Fibroblast of the aortic adventitia (primary cell): ENCODE data around the gene FAM3A. TPM values are rescaled to one million over a fixed set of nuclear protein-coding genes. Genes with fewer than 3 reads are reported as not detected.

Experiments
- DNase-seq: peaks from one replicate; pipeline ENCODE4 v3.0.0-alpha.2; 2010; ENCODE audit warnings: low read depth
- H3K4me3 ChIP-seq: 2 replicates; pipeline ENCODE4 v1.5.1; 2011; ENCODE audit warnings: low read depth, mild to moderate bottlenecking, control low read depth, low read length, moderate library complexity
- total RNA-seq: library from RNA; depleted of rRNA; stranded (reverse); fragments of >200 nt; gene quantifications from 2 replicates; pipeline ENCODE4 v1.2.3, GENCODE V29; 2012; ENCODE audit warnings: low replicate concordance
- TF ChIP-seq, protein P1 (sequence below): IDR thresholded peaks from 2 replicates; pipeline ENCODE4 v1.5.1; 2011; ENCODE audit warnings: mild to moderate bottlenecking, low read length, control low read depth, inconsistent platforms; ENCODE audit not compliant: insufficient read depth

The FAM3A gene
- total RNA-seq, 1 donor = 20.0 TPM

DNA sequence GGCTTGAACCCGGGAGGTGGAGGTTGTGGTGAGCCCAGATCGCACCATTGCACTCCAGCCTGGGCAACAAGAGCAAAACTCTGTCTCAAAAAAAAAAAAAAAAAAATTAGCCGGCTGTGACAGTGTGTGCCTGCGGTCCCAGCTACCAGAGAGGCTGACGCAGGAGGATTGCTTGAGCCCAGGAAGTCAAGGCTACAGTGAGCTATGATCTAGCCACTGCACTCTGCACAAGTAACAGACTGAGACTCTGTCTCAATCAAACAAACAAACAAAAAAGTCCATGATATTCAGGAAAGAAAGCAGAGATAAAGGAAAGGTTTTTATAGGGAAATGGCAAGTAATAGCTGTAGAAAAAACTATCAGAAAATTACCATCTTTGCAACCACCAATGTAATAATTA, 34.8 kb downstream of the FAM3A start:
- H3K4me3 ChIP-seq = no peak overlapping the region
- DNase-seq = no peak
- TF ChIP-seq, protein P1, sequence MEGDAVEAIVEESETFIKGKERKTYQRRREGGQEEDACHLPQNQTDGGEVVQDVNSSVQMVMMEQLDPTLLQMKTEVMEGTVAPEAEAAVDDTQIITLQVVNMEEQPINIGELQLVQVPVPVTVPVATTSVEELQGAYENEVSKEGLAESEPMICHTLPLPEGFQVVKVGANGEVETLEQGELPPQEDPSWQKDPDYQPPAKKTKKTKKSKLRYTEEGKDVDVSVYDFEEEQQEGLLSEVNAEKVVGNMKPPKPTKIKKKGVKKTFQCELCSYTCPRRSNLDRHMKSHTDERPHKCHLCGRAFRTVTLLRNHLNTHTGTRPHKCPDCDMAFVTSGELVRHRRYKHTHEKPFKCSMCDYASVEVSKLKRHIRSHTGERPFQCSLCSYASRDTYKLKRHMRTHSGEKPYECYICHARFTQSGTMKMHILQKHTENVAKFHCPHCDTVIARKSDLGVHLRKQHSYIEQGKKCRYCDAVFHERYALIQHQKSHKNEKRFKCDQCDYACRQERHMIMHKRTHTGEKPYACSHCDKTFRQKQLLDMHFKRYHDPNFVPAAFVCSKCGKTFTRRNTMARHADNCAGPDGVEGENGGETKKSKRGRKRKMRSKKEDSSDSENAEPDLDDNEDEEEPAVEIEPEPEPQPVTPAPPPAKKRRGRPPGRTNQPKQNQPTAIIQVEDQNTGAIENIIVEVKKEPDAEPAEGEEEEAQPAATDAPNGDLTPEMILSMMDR = no peak

GRCh38 chrX:154478728-154479622, 37.1 kb downstream of the FAM3A start, which contains the start of gene LAGE3:
Gene LAGE3 (minus strand): TSS chrX:154479281. CDS start chrX:154478915, 366 bp downstream.
- DNase-seq = peak; percentile 84
- peak within 1 kb of the TSS; percentile 72 for H3K4me3 ChIP-seq
- TF ChIP-seq, protein P1 = no peak

GRCh38 chrX:154477891-154478477, 38.0 kb downstream of the FAM3A start:
- TF ChIP-seq, protein P1 = no peak
- DNase-seq = no peak
- H3K4me3 ChIP-seq = peak overlapping the region; percentile 72

GRCh38 chrX:154476821-154477220, 39.2 kb downstream of the FAM3A start:
- no peak overlapping the region for H3K4me3 ChIP-seq
- TF ChIP-seq, protein P1 = no peak
- DNase-seq = no peak

GRCh38 chrX:154473683-154474082, 42.3 kb downstream of the FAM3A start:
- no peak for DNase-seq
- TF ChIP-seq, protein P1 = no peak

DNA sequence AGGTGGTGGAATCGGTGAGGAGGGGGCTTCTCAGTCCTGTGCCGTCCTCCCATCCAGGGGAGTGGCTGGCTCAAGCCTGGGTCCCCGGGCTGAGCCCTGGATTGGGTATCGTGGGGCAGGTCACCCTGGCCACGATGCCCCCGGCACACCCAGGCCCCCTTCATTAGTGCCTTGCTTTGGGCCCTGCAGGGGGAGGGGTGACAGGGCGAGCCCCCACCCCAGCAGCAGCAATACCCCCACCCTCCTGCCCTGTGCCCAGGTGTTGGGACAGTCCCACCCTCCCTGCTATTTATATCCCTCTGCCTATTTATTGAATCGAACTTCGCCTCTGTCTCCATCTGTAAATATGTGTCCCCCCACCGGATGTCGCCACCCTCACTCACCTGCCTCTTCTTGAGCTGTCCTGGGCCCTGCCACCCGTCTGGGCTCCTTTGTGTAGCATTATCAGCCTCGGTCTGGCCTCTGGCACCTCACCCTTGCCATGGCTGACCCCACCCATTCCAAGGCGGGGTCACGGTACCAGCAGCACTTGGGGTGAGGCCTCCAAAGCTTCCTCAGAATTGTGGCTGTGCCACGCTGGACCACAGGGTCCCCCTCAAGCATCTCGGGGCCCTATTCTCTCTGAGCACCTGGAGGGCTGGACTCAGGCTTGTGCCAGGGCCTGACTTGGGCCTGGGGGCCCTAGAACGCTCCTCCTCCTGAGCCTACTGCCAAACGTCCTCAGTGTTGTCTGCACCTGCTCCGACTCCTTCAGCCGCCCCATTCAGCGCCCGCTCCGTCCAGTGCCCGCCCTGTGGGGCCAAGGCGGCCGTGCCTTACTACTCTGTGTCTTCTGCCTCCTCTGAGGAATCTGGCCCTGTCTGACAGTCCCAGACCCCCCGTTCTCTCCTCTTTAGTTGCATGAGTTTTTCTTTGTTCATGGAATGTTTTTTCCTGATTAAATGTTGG, 43.1 kb downstream of the FAM3A start:
- TF ChIP-seq, protein P1 = no peak
- no peak for DNase-seq
- H3K4me3 ChIP-seq = no peak overlapping the region

More at GRCh38 chrX:154473683-154474082, 42.3 kb downstream of the FAM3A start:
- H3K4me3 ChIP-seq = no peak overlapping the region
